ENCODE results near the gene CANX.

DNA sequence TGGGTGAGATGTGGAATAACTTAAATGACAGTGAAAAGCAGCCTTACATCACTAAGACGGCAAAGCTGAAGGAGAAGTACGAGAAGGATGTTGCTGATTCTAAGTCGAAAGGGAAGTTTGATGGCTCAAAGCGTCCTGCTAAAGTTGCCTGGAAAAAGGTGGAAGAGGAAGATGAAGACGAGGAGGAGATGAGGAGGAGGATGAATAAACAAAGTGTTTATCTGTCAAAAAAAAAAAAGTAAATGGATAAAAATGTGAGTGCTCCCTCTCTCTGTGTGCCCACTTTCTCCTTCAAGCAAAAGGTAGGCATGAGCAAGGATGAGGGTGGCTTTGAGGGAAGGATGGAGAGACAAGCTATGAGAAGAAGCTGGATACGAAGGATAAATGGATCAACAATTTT lies 4.2 kb upstream of the CANX start:
- no peak for TF ChIP-seq TCF7L2 (IDR thresholded peaks at IDR 0.05; ENCODE audit: borderline replicate concordance, extremely low read depth, insufficient read depth, insufficient read length)
- TF ChIP-seq CTCF (IDR thresholded peaks at IDR 0.05 in 2 of 3, conservative IDR thresholded peaks at IDR 0.05 in 1 of 3; ENCODE audit: borderline replicate concordance in 1 of 3, insufficient read depth in 1 of 3, low read depth in 2 of 3, low read length in 2 of 3) = no peak
- TF ChIP-seq POLR2A (IDR thresholded peaks at IDR 0.05; ENCODE audit: borderline replicate concordance, extremely low read depth, insufficient read depth, insufficient read length) = no peak
- no peak for TF ChIP-seq POLR2AphosphoS5 (IDR thresholded peaks at IDR 0.05; ENCODE audit: low read depth, low read length)
- TF ChIP-seq SIN3A (IDR thresholded peaks at IDR 0.05; ENCODE audit: low read depth) = no peak

Data from HCT116 (cell line).